ENCODE results near the gene DLG2.

The DLG2 gene

DNA sequence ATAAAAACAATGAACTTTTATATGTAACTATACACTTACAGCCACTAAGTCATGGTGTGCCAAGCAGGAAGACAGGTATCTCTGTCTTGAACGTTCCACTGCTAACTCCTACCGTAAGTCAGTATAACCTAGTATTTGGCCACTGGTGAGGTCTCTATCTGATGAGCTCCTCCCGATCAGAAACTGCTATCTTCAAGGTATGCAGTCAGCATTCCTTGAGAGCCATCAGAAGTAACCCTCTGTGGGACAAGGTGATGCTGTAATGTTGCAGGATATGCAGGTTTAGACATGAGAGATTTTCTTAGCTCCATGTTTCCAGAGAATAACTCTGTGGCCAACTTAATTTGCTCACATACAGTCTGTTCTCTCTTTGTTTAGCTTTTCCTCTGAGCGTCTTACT lies 1943.1 kb downstream of the DLG2 start:
- in situ Hi-C loops (cut with HindIII; ENCODE audit: low sequenced_read_pairs): no loop called here
- H3K4me3 ChIP-seq (ENCODE audit: low read depth, low read length): no peak overlapping the region
- DNase-seq (ENCODE audit: low read depth, low spot score): no peak
- TF ChIP-seq, protein P1, sequence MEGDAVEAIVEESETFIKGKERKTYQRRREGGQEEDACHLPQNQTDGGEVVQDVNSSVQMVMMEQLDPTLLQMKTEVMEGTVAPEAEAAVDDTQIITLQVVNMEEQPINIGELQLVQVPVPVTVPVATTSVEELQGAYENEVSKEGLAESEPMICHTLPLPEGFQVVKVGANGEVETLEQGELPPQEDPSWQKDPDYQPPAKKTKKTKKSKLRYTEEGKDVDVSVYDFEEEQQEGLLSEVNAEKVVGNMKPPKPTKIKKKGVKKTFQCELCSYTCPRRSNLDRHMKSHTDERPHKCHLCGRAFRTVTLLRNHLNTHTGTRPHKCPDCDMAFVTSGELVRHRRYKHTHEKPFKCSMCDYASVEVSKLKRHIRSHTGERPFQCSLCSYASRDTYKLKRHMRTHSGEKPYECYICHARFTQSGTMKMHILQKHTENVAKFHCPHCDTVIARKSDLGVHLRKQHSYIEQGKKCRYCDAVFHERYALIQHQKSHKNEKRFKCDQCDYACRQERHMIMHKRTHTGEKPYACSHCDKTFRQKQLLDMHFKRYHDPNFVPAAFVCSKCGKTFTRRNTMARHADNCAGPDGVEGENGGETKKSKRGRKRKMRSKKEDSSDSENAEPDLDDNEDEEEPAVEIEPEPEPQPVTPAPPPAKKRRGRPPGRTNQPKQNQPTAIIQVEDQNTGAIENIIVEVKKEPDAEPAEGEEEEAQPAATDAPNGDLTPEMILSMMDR (IDR thresholded peaks at IDR 0.05; ENCODE audit: low read depth, low read length): no peak

DNA sequence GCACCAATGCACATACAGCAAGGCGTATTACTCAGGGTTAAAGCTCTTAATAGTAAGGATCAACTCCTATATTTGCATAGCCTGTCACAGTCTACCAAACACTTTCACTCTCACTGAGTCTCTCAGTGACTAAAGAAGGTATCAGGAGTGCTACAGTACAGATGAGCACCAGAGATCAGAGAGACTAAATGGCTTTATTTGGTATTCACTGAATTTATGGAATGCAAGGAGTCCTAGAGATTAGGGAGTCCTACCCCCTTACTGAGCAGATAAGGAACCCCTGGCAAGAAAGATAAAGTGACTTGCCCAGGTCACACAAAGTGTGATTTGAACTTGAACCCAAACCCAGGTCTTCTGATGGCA lies 1944.6 kb downstream of the DLG2 start:
- TF ChIP-seq, protein P1 (IDR thresholded peaks at IDR 0.05; ENCODE audit: low read depth, low read length): no peak
- DNase-seq (ENCODE audit: low read depth, low spot score): no peak
- in situ Hi-C loops (cut with HindIII; ENCODE audit: low sequenced_read_pairs): no loop called here
- H3K4me3 ChIP-seq (ENCODE audit: low read depth, low read length): no peak overlapping the region

GRCh38 chr11:83681906-83682610 lies 1945.1 kb downstream of the DLG2 start:
- DNase-seq (ENCODE audit: low read depth, low spot score): no peak
- in situ Hi-C loops (cut with HindIII; ENCODE audit: low sequenced_read_pairs): no loop called here
- H3K4me3 ChIP-seq (ENCODE audit: low read depth, low read length): no peak overlapping the region
- TF ChIP-seq, protein P1 (IDR thresholded peaks at IDR 0.05; ENCODE audit: low read depth, low read length): no peak

GRCh38 chr11:83681031-83681781 lies 1945.9 kb downstream of the DLG2 start:
- no peak for DNase-seq (ENCODE audit: low read depth, low spot score)
- TF ChIP-seq, protein P1 (IDR thresholded peaks at IDR 0.05; ENCODE audit: low read depth, low read length): no peak
- H3K4me3 ChIP-seq (ENCODE audit: low read depth, low read length): no peak overlapping the region
- in situ Hi-C loops (cut with HindIII; ENCODE audit: low sequenced_read_pairs): no loop called here

GRCh38 chr11:83680321-83680720 lies 1946.8 kb downstream of the DLG2 start:
- in situ Hi-C loops (cut with HindIII; ENCODE audit: low sequenced_read_pairs): no loop called here
- TF ChIP-seq, protein P1 (IDR thresholded peaks at IDR 0.05; ENCODE audit: low read depth, low read length): no peak
- DNase-seq (ENCODE audit: low read depth, low spot score): no peak
- H3K4me3 ChIP-seq (ENCODE audit: low read depth, low read length): no peak overlapping the region

DNA sequence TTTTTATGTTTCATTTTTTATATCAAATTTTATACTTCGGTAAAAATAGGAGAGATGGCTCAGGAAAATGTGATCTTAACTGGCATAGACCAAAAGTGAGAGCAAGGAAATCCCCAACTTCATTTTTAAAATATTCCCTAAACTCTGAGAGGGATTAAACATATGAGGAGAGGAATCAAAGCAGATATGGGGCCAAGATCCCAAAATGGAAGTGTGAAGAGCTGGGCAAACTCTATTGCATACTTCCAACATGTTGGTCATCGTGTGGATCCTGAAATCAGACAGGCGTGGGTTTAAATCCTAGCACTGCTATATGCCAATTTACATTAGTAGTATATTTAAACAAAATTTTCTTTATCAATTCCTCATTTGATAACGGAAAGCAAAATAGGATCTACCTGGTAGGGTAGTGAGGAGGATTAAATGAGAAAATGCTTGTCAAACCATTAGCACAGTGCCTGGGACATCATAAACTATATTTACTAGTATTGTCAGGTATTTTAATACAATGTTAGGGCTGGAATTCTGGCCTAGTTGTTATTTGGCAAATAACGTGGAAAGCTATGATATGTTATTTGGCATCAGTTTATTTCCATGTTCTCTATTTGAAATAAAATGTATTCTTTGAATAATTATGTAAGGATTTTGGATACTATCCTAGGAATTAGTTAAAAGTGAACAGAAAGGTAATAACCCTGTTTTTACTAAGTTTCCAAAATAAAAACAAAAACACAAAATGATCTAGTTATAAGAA lies 1948.1 kb downstream of the DLG2 start:
- in situ Hi-C loops (cut with HindIII; ENCODE audit: low sequenced_read_pairs): no loop called here
- no peak for DNase-seq (ENCODE audit: low read depth, low spot score)

More for the DNA sequence above, 1948.1 kb downstream of the DLG2 start:
- no peak overlapping the region for H3K4me3 ChIP-seq (ENCODE audit: low read depth, low read length)
- TF ChIP-seq, protein P1 (IDR thresholded peaks at IDR 0.05; ENCODE audit: low read depth, low read length): no peak

Measured in astrocyte of the spinal cord (primary cell).